ENCODE data around the gene ERGIC3.

ERGIC3 gene

GRCh38 chr20:35502352-35502751 lies 39.5 kb upstream of the ERGIC3 start:
- in situ Hi-C loops (cut with HindIII; ENCODE audit: low sequenced_read_pairs): no loop called here
- DNase-seq (ENCODE audit: low read depth, low spot score): no peak
- H3K4me3 ChIP-seq (ENCODE audit: low read depth, low read length): no peak overlapping the region
- TF ChIP-seq, protein P1, sequence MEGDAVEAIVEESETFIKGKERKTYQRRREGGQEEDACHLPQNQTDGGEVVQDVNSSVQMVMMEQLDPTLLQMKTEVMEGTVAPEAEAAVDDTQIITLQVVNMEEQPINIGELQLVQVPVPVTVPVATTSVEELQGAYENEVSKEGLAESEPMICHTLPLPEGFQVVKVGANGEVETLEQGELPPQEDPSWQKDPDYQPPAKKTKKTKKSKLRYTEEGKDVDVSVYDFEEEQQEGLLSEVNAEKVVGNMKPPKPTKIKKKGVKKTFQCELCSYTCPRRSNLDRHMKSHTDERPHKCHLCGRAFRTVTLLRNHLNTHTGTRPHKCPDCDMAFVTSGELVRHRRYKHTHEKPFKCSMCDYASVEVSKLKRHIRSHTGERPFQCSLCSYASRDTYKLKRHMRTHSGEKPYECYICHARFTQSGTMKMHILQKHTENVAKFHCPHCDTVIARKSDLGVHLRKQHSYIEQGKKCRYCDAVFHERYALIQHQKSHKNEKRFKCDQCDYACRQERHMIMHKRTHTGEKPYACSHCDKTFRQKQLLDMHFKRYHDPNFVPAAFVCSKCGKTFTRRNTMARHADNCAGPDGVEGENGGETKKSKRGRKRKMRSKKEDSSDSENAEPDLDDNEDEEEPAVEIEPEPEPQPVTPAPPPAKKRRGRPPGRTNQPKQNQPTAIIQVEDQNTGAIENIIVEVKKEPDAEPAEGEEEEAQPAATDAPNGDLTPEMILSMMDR (IDR thresholded peaks at IDR 0.05; ENCODE audit: low read depth, low read length): no peak

- no peak for DNase-seq (ENCODE audit: low read depth, low spot score)
- no peak overlapping the region for H3K4me3 ChIP-seq (ENCODE audit: low read depth, low read length)
- in situ Hi-C loops (cut with HindIII; ENCODE audit: low sequenced_read_pairs): no loop called here
- TF ChIP-seq, protein P1 (IDR thresholded peaks at IDR 0.05; ENCODE audit: low read depth, low read length): no peak
Measured at GRCh38 chr20:35503281-35503680, 38.6 kb upstream of the ERGIC3 start.

DNA sequence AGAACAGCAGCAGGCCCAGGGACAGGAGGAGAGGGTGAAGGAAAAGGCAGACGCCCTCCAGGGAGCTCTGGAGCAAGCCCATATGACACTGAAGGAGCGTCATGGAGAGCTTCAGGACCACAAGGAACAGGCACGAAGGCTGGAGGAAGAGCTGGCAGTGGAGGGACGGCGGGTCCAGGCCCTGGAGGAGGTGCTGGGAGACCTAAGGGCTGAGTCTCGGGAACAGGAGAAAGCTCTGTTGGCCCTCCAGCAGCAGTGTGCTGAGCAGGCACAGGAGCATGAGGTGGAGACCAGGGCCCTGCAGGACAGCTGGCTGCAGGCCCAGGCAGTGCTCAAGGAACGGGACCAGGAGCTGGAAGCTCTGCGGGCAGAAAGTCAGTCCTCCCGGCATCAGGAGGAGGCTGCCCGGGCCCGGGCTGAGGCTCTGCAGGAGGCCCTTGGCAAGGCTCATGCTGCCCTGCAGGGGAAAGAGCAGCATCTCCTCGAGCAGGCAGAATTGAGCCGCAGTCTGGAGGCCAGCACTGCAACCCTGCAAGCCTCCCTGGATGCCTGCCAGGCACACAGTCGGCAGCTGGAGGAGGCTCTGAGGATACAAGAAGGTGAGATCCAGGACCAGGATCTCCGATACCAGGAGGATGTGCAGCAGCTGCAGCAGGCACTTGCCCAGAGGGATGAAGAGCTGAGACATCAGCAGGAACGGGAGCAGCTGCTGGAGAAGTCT lies 37.9 kb upstream of the ERGIC3 start:
- H3K4me3 ChIP-seq (ENCODE audit: low read depth, low read length): no peak overlapping the region
- in situ Hi-C loops (cut with HindIII; ENCODE audit: low sequenced_read_pairs): no loop called here
- peak; percentile 77 for DNase-seq (ENCODE audit: low read depth, low spot score)
- TF ChIP-seq, protein P1 (IDR thresholded peaks at IDR 0.05; ENCODE audit: low read depth, low read length): peak; percentile 1

GRCh38 chr20:35504751-35505150 lies 37.1 kb upstream of the ERGIC3 start:
- no peak for DNase-seq (ENCODE audit: low read depth, low spot score)
- in situ Hi-C loops (cut with HindIII; ENCODE audit: low sequenced_read_pairs): no loop called here
- no peak overlapping the region for H3K4me3 ChIP-seq (ENCODE audit: low read depth, low read length)
- TF ChIP-seq, protein P1 (IDR thresholded peaks at IDR 0.05; ENCODE audit: low read depth, low read length): no peak

GRCh38 chr20:35506179-35506578 lies 35.7 kb upstream of the ERGIC3 start:
- DNase-seq (ENCODE audit: low read depth, low spot score): no peak
- no peak overlapping the region for H3K4me3 ChIP-seq (ENCODE audit: low read depth, low read length)
- in situ Hi-C loops (cut with HindIII; ENCODE audit: low sequenced_read_pairs): no loop called here
- TF ChIP-seq, protein P1 (IDR thresholded peaks at IDR 0.05; ENCODE audit: low read depth, low read length): no peak

GRCh38 chr20:35506872-35507638 lies 34.8 kb upstream of the ERGIC3 start:
- peak; percentile 35 for DNase-seq (ENCODE audit: low read depth, low spot score)
- TF ChIP-seq, protein P1 (IDR thresholded peaks at IDR 0.05; ENCODE audit: low read depth, low read length): no peak
- in situ Hi-C loops (cut with HindIII; ENCODE audit: low sequenced_read_pairs): no loop called here

More at GRCh38 chr20:35506872-35507638, 34.8 kb upstream of the ERGIC3 start:
- no peak overlapping the region for H3K4me3 ChIP-seq (ENCODE audit: low read depth, low read length)
